SIG-M5 (cell line): ENCODE data around the gene IL21.
"Not testable (repeated sequence)": the region's sequence is repeated elsewhere in the genome, so short reads cannot be mapped to it uniquely, and the experiment has no call there.

Source experiments
- DNase-seq: peaks from one replicate; lab custom pipeline; 2025; lab: John Stamatoyannopoulos, UW

The IL21 gene

DNA sequence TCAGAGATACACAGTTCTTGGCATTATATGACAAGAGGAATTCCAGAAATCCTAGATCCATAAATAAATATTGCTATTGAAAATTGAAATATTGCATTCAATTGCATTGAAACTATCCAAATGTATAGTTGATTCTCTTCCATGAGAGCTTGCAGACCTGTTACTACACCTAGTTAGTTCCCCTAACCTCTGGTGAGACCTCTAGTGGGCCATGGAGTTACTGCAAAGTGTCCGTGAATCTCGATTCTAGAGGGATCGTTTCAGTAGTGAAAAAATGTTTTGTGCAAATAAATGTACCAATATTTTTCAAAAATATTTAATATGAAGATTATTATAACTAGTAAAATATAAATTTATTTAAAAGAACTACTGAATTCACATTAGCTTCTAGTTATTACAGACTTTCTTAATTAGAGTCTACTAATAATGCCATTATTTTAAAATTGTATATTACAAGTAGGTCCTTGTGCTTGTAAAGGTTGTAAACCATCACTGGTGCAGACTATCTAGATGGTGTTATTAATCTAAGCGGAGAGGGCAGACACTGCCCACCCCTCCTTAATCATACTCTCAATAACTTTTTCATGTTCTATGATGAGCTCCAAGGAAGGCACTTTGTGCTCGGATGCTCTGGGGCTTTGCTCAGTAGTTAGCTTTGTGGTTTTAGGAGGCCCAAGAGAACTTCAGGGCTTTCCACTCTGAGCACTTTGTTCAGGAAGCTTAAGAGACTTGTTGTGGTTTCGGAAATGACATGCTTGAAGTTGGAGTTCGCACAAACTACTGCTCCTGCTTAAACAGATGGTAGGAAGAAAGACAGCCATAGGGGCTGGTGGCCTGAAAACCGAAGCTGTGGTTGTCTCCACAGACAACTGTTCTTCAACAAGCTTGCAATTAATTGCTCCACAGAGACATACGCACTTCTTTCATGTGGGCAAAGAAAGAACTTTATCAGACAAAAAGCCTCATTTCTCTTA lies 42.8 kb downstream of the IL21 start:
- peak; percentile 53 for DNase-seq

DNA sequence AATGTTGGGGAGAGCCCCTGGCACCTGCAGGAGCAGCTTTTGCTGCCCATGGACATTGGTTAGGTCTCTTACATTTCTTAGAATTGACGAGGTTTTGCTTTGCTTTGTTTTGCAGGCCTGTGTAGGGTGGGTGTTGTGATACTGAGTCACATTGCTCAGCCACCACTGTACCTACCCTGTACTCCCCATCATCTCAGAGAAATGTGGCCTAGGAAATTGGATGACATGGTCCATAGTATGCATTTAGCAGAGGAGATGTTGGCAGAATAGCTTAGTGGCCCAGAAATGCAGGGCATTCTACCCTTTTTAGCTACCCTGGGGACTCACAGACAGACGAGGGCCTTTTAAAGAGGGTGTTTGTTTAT lies 43.7 kb downstream of the IL21 start:
- no peak for DNase-seq

DNA sequence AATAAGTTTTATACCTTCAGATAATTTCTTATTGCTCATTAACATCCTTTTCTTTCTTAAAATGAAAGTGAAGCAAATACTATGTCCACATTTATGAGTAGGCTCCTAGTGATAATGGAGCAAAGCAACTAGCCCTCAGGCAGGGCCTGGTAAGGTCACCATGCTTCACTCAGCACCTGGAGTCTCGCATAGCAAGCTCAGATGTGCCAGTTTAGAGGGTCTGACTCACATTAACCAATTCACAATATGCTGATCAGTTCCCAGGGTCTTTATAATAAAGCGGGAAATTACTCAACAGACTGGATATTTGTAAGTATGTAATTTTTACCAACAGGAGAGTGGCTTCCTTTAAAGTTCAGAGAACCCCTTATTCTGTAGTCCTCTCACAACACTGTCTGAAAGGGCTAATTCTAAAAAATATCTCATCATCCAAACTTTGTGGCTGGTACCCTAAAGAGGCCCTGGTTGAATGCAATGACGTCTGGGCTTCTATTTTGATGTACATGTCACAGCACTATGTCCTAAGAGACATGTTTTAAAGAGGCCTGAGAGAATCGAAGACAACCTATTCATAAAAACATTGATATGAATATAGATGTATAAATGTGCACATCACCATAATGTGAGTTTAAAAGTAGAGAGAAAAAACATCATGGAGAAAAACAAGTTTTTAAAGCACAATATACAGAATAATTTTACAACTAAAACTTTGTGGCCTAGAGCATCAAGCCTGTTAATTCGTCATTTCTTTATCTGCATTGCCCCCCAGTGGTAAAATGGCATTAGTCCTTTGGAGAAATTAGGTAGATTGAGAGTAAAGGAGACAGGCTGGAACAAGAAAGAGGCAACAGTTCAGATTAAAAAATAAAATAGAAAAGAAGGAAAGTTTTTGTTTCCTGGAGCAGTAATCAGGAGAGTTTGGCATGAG lies 44.3 kb downstream of the IL21 start:
- DNase-seq = no peak

DNA sequence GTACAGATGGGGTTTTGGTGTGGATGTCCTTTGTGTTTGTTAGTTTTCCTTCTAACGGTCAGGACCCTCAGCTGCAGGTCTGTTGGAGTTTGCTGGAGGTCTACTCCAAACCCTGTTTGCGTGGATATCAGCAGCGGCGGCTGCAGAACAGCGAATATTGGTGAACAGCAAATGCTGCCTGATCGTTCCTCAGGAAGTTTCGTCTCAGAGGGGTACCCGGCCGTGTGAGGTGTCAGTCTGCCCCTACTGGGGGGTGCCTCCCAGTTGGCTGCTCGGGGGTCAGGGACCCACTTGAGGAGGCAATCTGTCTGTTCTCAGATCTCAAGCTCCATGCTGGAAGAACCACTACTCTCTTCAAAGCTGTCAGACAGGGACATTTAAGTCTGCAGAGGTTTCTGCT lies 46.5 kb downstream of the IL21 start:
- not testable (repeated sequence) for DNase-seq

DNA sequence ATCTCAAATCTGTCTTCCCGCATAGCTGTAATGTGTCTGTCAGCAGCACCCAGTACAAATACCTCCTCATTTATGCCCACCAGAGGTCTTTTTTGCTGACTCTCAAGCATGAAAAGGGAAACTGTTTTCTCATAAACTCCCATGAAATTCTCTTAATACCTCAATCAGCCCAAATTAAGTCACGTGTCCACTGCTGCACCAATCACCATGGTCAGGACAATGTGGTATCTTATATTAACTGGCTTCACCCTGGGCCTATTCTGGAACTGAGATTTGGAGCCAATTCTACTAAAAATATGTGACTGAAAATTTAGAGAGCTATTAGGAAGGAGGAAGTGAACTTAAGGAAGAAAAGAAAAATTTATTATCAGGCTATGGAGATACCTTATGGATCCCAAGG lies 58.4 kb downstream of the IL21 start:
- DNase-seq = no peak
